Mesenteric fat pad (tissue), 1 donor: ENCODE data around the gene OR51I1. TPM values are rescaled to one million over a fixed set of nuclear protein-coding genes. Genes with fewer than 3 reads are reported as not detected.

Experiments used
- DNase-seq: peaks from one replicate; pipeline ENCODE4 v3.0.0-alpha.2; 2020; ENCODE audit warnings: low spot score
- long read RNA-seq: library from polyadenylated mRNA; unstranded; transcript quantifications from one replicate; pipeline ENCODE4 v2.0.0, GENCODE V29; 2020
- total RNA-seq: library from RNA; stranded (reverse); fragmentation: NEBNext Ultra II Directional; extraction: Animal tissue kit (Norgen Biotek cat#: 25700); gene quantifications from one replicate; pipeline ENCODE4 v1.2.1, GENCODE V29; 2021
- donor health status: DM: yes; HTN: yes; CAD: no.

Gene OR51I1, protein sequence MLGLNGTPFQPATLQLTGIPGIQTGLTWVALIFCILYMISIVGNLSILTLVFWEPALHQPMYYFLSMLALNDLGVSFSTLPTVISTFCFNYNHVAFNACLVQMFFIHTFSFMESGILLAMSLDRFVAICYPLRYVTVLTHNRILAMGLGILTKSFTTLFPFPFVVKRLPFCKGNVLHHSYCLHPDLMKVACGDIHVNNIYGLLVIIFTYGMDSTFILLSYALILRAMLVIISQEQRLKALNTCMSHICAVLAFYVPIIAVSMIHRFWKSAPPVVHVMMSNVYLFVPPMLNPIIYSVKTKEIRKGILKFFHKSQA
- total RNA-seq = not detected
- long read RNA-seq = 0 reads

- DNase-seq = no peak
Measured at GRCh38 chr11:5441414-5441813, at the start of gene OR51I1. Gene OR51I1, minus strand, starts transcription at chr11:5441514. Its CDS starts 0 bp downstream, at chr11:5441514.

GRCh38 chr11:5489576-5490357, 48.5 kb upstream of the OR51I1 start:
- DNase-seq = no peak

- DNase-seq = no peak
Measured at GRCh38 chr11:5488798-5489399, 47.6 kb upstream of the OR51I1 start.

GRCh38 chr11:5488385-5488784, 47.1 kb upstream of the OR51I1 start, which contains the start of gene OR52D1:
Gene OR52D1, plus strand, starts transcription at chr11:5488685. Its CDS starts 22 bp downstream, at chr11:5488707.
- no peak for DNase-seq

- no peak for DNase-seq
Measured at GRCh38 chr11:5486421-5486820, 45.1 kb upstream of the OR51I1 start.

DNA sequence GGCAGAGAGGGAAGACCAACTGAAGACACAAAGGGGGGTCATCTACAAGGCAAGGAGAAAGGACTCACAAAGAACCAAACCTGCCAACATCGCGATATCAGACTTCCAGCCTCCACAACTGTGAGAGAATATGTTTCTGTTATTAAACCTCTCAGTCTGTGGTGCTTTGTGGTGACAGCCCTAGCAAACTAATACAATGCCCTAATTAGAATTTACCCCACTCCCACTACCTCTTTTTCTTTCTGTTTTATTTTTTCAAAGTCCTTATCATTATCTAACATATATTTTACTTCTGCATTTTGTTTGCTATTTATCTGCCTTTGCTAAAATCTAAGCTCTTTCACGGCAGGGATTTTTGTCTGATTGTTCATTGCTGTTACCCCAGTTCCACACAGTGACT, 44.7 kb upstream of the OR51I1 start:
- no peak for DNase-seq

- no peak for DNase-seq
Measured at GRCh38 chr11:5476186-5476819, 35.0 kb upstream of the OR51I1 start.

DNA sequence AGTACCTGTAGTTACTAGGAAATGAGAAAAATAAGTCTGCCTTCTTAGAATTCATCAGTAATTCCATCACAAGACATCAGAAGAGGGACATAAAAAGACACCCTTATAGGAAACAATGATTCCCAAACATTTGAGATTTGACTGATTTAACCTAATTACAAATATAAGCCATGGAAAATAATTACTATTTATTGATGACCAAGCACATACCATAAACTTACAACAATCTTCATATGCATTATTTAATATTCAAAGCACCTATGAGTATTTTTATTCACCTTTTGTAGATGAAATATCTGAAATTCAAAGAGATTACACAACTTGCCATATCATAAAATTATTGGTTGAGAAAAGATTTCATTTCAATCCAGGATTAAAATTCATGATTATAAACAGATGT, 32.6 kb upstream of the OR51I1 start:
- no peak for DNase-seq

DNA sequence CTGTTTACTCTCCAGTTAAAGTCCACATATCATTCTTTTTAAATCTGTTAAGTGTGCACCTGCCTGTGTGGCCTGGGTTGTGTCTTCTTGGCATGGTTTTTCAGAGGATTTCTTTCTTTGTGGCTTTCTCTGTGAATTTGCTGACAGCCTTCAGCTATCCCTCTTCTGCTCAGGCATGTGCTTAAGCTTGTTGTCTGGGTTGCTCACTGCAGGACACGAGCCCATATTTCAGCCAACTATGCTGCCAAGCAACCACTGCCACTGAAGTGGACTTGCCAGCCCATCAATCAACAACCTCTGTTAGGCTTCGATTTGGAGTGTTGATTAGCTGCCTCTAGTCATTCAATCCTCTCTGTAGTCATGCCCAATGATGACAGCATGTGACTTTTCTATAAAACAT, 26.2 kb upstream of the OR51I1 start:
- DNase-seq = no peak

- no peak for DNase-seq
Measured at GRCh38 chr11:5460983-5461621, 19.8 kb upstream of the OR51I1 start.

GRCh38 chr11:5449432-5449831, 8.1 kb upstream of the OR51I1 start:
- no peak for DNase-seq

GRCh38 chr11:5449023-5449422, 7.7 kb upstream of the OR51I1 start, which contains the start of gene OR51I2:
Gene OR51I2, plus strand, starts transcription at chr11:5449323. Its CDS starts 4,166 bp downstream, at chr11:5453489.
- DNase-seq = no peak

- DNase-seq = no peak
Measured at GRCh38 chr11:5443835-5444393, 2.6 kb upstream of the OR51I1 start.

DNA sequence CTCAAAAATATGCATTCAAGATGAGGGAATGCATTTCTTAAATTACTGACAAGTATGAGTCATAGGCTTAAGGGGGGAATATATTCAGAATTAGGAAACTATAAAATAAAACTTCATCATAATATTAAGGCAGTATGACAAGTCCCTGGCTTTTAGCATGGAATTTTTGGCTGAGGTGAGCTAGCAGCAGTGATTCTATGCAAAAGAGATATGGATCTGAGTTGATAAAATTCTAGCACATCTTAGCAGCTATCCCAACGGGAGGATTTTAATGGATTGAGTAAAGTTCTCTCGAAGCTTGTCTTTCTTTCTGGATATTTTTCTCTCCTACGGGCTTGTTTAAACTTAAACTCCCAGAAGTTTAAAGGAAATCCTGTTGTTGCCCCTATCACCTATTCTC, 18.2 kb downstream of the OR51I1 start:
- DNase-seq = no peak

GRCh38 chr11:5421811-5422210, 19.5 kb downstream of the OR51I1 start, which contains the start of gene OR51Q1:
Gene OR51Q1, plus strand, starts transcription at chr11:5422111. Its CDS starts 90 bp downstream, at chr11:5422201.
- no peak for DNase-seq

DNA sequence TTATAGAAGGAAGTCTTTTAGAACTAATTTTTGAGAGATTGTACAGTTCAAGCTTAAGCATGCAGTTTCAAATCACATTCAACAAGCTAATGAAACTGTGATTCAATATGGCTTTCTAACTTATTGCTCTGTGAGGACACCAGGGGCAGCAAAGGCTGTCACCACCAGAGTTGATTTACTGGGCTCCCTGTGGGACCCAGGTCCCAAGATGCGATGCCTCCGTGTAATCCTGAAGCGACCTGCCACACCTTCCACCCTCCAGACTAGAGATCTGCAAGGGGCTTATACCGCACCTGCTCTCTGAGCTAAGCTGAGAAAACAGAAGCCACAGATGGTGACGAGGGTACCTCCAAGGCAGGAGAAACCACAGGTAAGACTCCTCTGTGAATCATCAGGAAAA, 20.3 kb downstream of the OR51I1 start:
- DNase-seq = no peak

DNA sequence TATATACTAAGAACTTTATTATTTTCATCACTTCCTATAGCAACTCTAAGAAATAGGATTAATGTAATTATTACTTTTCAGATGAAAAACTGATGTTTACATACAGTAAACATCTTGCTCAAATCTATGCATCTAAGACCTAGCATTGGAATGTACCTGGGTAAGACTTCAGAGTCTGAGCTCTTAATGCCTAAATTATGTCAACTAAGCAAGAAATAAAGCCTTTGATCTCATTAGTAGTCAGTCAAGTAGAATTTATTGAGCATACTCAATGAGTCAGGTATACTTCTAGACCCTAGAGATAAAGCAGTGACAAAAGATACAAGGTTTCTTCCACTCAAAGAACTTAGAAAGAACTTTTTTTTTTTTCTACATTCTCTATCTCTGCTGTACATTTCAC, 36.1 kb downstream of the OR51I1 start:
- no peak for DNase-seq

GRCh38 chr11:5398936-5399335, 42.4 kb downstream of the OR51I1 start:
- no peak for DNase-seq

DNA sequence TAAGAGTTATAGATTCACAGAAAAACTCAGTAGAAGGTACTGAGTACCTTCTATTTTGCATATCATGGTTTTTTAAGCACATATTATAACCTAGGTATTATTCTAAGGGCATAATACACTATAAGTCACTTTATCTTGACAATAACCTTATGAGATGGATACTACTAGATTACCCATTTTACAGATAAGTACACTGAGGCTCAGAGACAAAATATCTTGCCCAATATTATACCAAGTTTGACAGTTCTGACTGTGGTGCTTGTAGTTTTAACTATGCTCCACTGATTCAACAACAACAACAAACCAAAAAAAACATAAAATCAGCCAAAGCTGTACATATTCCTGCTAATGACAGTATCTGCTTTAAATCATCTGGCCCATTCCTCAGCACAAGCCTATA, 47.2 kb downstream of the OR51I1 start:
- no peak for DNase-seq
